ENCODE measurements around the gene NR1D1. TPM values are rescaled to one million over a fixed set of nuclear protein-coding genes. Genes with fewer than 3 reads are reported as not detected.

The NR1D1 gene
- total RNA-seq, 2 donors from 2014 or later = 8.3 to 9.9 TPM

DNA sequence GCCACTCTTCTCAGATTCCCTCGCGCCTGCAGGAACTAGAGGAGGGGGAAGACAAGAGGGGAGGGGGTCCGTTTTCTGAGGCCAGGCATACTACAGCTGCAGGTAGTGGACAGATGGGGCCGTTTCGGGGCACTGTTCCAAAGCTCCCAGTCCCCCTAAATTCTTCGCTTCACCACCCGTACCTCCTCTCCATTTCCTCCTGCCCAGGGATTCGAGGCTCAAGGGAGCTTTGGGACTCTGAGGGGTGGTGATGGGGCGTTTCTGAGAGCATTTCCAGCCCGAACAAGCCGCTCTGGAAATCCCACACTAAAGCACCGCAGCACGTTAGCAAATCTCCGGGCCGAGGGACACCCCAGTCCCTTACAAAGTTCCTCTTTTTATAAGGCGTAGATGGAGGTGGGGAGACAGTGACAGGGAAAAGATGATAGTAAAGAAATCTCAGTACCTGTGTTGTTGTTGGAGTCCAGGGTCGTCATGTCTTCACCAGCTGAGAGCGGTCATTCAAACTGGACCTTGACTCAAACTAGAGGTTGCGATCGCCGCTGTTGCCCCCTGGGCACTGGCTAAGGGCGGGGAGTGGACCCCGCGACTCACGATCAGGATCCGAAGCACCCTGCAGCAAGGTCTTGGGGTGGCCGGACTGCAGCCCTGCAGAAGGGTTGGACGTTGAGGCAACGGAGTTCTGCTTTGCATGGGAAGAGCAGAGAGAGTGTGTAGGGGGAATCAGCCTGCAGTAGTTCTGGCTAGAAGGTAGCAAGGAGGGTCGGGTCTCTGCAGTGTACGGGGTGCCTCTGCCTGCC is 570 bp downstream of the NR1D1 start:
- Histone ChIP-seq H3K4me1 (peaks cover 0 to 73% of the 10 kb centered on the region in 2 donors), H3K4me3 (peak overlapping the region; percentile 67 to 71), H3K27me3 (no peaks in the 10 kb centered on the region), H3K27ac (peak overlapping the region; percentile 97 to 98), H3K36me3 (peaks cover 26% of the 10 kb centered on the region), H3K9me3 (no peaks in the 10 kb centered on the region)
- no peak for DNase-seq (ENCODE audit: low spot score)
- TF ChIP-seq, protein P1, sequence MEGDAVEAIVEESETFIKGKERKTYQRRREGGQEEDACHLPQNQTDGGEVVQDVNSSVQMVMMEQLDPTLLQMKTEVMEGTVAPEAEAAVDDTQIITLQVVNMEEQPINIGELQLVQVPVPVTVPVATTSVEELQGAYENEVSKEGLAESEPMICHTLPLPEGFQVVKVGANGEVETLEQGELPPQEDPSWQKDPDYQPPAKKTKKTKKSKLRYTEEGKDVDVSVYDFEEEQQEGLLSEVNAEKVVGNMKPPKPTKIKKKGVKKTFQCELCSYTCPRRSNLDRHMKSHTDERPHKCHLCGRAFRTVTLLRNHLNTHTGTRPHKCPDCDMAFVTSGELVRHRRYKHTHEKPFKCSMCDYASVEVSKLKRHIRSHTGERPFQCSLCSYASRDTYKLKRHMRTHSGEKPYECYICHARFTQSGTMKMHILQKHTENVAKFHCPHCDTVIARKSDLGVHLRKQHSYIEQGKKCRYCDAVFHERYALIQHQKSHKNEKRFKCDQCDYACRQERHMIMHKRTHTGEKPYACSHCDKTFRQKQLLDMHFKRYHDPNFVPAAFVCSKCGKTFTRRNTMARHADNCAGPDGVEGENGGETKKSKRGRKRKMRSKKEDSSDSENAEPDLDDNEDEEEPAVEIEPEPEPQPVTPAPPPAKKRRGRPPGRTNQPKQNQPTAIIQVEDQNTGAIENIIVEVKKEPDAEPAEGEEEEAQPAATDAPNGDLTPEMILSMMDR (IDR thresholded peaks at IDR 0.05) = no peak

GRCh38 chr17:40098846-40099618 is 1.4 kb downstream of the NR1D1 start:
- H3K4me1 ChIP-seq = peaks cover 0 to 80% of the 10 kb centered on the region in 2 donors
- peaks cover 34% of the 10 kb centered on the region for H3K36me3 ChIP-seq
- H3K9me3 ChIP-seq = no peaks in the 10 kb centered on the region
- peak overlapping the region; percentile 67 to 71 for H3K4me3 ChIP-seq
- no peaks in the 10 kb centered on the region for H3K27me3 ChIP-seq
- DNase-seq (ENCODE audit: low spot score) = peak; percentile 100
- TF ChIP-seq, protein P1 (IDR thresholded peaks at IDR 0.05) = no peak
- peak overlapping the region; percentile 97 to 98 for H3K27ac ChIP-seq

- peak overlapping the region; percentile 97 to 98 for H3K27ac ChIP-seq
- TF ChIP-seq, protein P1 (IDR thresholded peaks at IDR 0.05) = no peak
- H3K9me3 ChIP-seq = no peaks in the 10 kb centered on the region
- H3K27me3 ChIP-seq = no peaks in the 10 kb centered on the region
- peaks cover 0 to 80% of the 10 kb centered on the region in 2 donors for H3K4me1 ChIP-seq
- DNase-seq (ENCODE audit: low spot score) = peak; percentile 89
- peaks cover 42% of the 10 kb centered on the region for H3K36me3 ChIP-seq
- H3K4me3 ChIP-seq = peak overlapping the region; percentile 19 to 67
Measured at GRCh38 chr17:40097931-40098845, 2.2 kb downstream of the NR1D1 start.

- peak overlapping the region; percentile 97 to 98 for H3K27ac ChIP-seq
- H3K4me3 ChIP-seq = peak overlapping the region; percentile 19 to 67
- H3K27me3 ChIP-seq = no peaks in the 10 kb centered on the region
- H3K4me1 ChIP-seq = peaks cover 0 to 81% of the 10 kb centered on the region in 2 donors
- H3K36me3 ChIP-seq = peaks cover 50% of the 10 kb centered on the region
- TF ChIP-seq, protein P1 (IDR thresholded peaks at IDR 0.05) = no peak
- DNase-seq (ENCODE audit: low spot score) = no peak
- H3K9me3 ChIP-seq = no peaks in the 10 kb centered on the region
Measured at GRCh38 chr17:40097087-40097486, 3.3 kb downstream of the NR1D1 start.
